ENCODE measurements around the gene ARHGAP15.
A peak's percentile ranks its signal among the peaks of the same experiment; 100 is the strongest.

ARHGAP15 gene

GRCh38 chr2:143615562-143615961 lies 486.3 kb downstream of the ARHGAP15 start:
- in situ Hi-C loops (cut with MboI; ENCODE audit: low pct_unique_long_range_greater_than_20kb, low sequenced_read_pairs) = no loop called here
- no peak for DNase-seq

GRCh38 chr2:143616452-143616851 lies 487.2 kb downstream of the ARHGAP15 start:
- in situ Hi-C loops (cut with MboI; ENCODE audit: low pct_unique_long_range_greater_than_20kb, low sequenced_read_pairs) = no loop called here
- DNase-seq = peak; percentile 19

- no peak for DNase-seq
- in situ Hi-C loops (cut with MboI; ENCODE audit: low pct_unique_long_range_greater_than_20kb, low sequenced_read_pairs) = no loop called here
Observed at GRCh38 chr2:143617803-143618415, 488.7 kb downstream of the ARHGAP15 start.

GRCh38 chr2:143622106-143622505 lies 492.9 kb downstream of the ARHGAP15 start:
- in situ Hi-C loops (cut with MboI; ENCODE audit: low pct_unique_long_range_greater_than_20kb, low sequenced_read_pairs) = no loop called here

GRCh38 chr2:143623231-143623908 lies 494.2 kb downstream of the ARHGAP15 start:
- DNase-seq = no peak
- in situ Hi-C loops (cut with MboI; ENCODE audit: low pct_unique_long_range_greater_than_20kb, low sequenced_read_pairs) = no loop called here

More at GRCh38 chr2:143622106-143622505, 492.9 kb downstream of the ARHGAP15 start:
- DNase-seq = no peak

GRCh38 chr2:143623909-143624260 lies 494.7 kb downstream of the ARHGAP15 start:
- in situ Hi-C loops (cut with MboI; ENCODE audit: low pct_unique_long_range_greater_than_20kb, low sequenced_read_pairs) = no loop called here
- no peak for DNase-seq

GRCh38 chr2:143629340-143629739 lies 500.1 kb downstream of the ARHGAP15 start:
- DNase-seq = peak; percentile 32
- in situ Hi-C loops (cut with MboI; ENCODE audit: low pct_unique_long_range_greater_than_20kb, low sequenced_read_pairs) = no loop called here

- in situ Hi-C loops (cut with MboI; ENCODE audit: low pct_unique_long_range_greater_than_20kb, low sequenced_read_pairs) = no loop called here
- no peak for DNase-seq
Observed at GRCh38 chr2:143632751-143633374, 503.6 kb downstream of the ARHGAP15 start.

GRCh38 chr2:143633419-143633818 lies 504.2 kb downstream of the ARHGAP15 start:
- in situ Hi-C loops (cut with MboI; ENCODE audit: low pct_unique_long_range_greater_than_20kb, low sequenced_read_pairs) = no loop called here
- DNase-seq = no peak

- in situ Hi-C loops (cut with MboI; ENCODE audit: low pct_unique_long_range_greater_than_20kb, low sequenced_read_pairs) = no loop called here
- DNase-seq = no peak
Observed at GRCh38 chr2:143635302-143635701, 506.1 kb downstream of the ARHGAP15 start.

- no peak for DNase-seq
- in situ Hi-C loops (cut with MboI; ENCODE audit: low pct_unique_long_range_greater_than_20kb, low sequenced_read_pairs) = no loop called here
Observed at GRCh38 chr2:143635936-143636335, 506.7 kb downstream of the ARHGAP15 start.

- DNase-seq = no peak
- in situ Hi-C loops (cut with MboI; ENCODE audit: low pct_unique_long_range_greater_than_20kb, low sequenced_read_pairs) = no loop called here
Observed at GRCh38 chr2:143640826-143641225, 511.6 kb downstream of the ARHGAP15 start.

GRCh38 chr2:143645921-143646645 lies 516.9 kb downstream of the ARHGAP15 start:
- in situ Hi-C loops (cut with MboI; ENCODE audit: low pct_unique_long_range_greater_than_20kb, low sequenced_read_pairs) = no loop called here
- no peak for DNase-seq

- no peak for DNase-seq
- in situ Hi-C loops (cut with MboI; ENCODE audit: low pct_unique_long_range_greater_than_20kb, low sequenced_read_pairs) = no loop called here
Observed at GRCh38 chr2:143649226-143649740, 520.1 kb downstream of the ARHGAP15 start.

GRCh38 chr2:143652692-143653091 lies 523.5 kb downstream of the ARHGAP15 start:
- in situ Hi-C loops (cut with MboI; ENCODE audit: low pct_unique_long_range_greater_than_20kb, low sequenced_read_pairs) = no loop called here
- no peak for DNase-seq

- no peak for DNase-seq
- in situ Hi-C loops (cut with MboI; ENCODE audit: low pct_unique_long_range_greater_than_20kb, low sequenced_read_pairs) = no loop called here
Observed at GRCh38 chr2:143668234-143668633, 539.0 kb downstream of the ARHGAP15 start.

- in situ Hi-C loops (cut with MboI; ENCODE audit: low pct_unique_long_range_greater_than_20kb, low sequenced_read_pairs) = no loop called here
- no peak for DNase-seq
Observed at GRCh38 chr2:143674051-143674450, 544.8 kb downstream of the ARHGAP15 start.

GRCh38 chr2:143675021-143675420 lies 545.8 kb downstream of the ARHGAP15 start:
- in situ Hi-C loops (cut with MboI; ENCODE audit: low pct_unique_long_range_greater_than_20kb, low sequenced_read_pairs) = no loop called here
- no peak for DNase-seq

GRCh38 chr2:143679617-143680016 lies 550.4 kb downstream of the ARHGAP15 start:
- DNase-seq = no peak

More at GRCh38 chr2:143679617-143680016, 550.4 kb downstream of the ARHGAP15 start:
- in situ Hi-C loops (cut with MboI; ENCODE audit: low pct_unique_long_range_greater_than_20kb, low sequenced_read_pairs) = no loop called here

Data from KBM-7 (cell line).